UCSD-AML1 (cell line): ENCODE results near the gene SERPINA10.

ENCODE experiments used
- DNase-seq: peaks from one replicate; lab custom pipeline; 2025; ENCODE audit not compliant: unreplicated experiment; lab: John Stamatoyannopoulos, UW

The SERPINA10 gene

GRCh38 chr14:94292872-94293577 lies at the start of gene SERPINA10:
SERPINA10 (minus strand) TSS chr14:94293268; CDS start chr14:94290593, 2,675 bp downstream.
- no peak for DNase-seq

- DNase-seq: no peak
These were observed 49.4 kb upstream of the SERPINA10 start for GRCh38 chr14:94342334-94342934.

- no peak for DNase-seq
These were observed 48.7 kb upstream of the SERPINA10 start for GRCh38 chr14:94341656-94342333.

- no peak for DNase-seq
These were observed 47.5 kb upstream of the SERPINA10 start for GRCh38 chr14:94340533-94340932.

GRCh38 chr14:94338023-94338422 lies 45.0 kb upstream of the SERPINA10 start:
- no peak for DNase-seq

- no peak for DNase-seq
These were observed 44.2 kb upstream of the SERPINA10 start for GRCh38 chr14:94337274-94337673.

GRCh38 chr14:94334872-94335271 lies 41.8 kb upstream of the SERPINA10 start:
- DNase-seq: no peak

GRCh38 chr14:94332587-94332986 lies 39.5 kb upstream of the SERPINA10 start:
- no peak for DNase-seq

GRCh38 chr14:94332063-94332583 lies 39.1 kb upstream of the SERPINA10 start:
- no peak for DNase-seq

GRCh38 chr14:94331462-94331861 lies 38.4 kb upstream of the SERPINA10 start:
- DNase-seq: no peak

GRCh38 chr14:94330857-94331256 lies 37.8 kb upstream of the SERPINA10 start:
- no peak for DNase-seq

GRCh38 chr14:94330432-94330831 lies 37.4 kb upstream of the SERPINA10 start:
- DNase-seq: no peak

- no peak for DNase-seq
These were observed 36.8 kb upstream of the SERPINA10 start for GRCh38 chr14:94329857-94330256.

GRCh38 chr14:94328196-94328595 lies 35.1 kb upstream of the SERPINA10 start:
- no peak for DNase-seq

GRCh38 chr14:94322648-94323570 lies 29.8 kb upstream of the SERPINA10 start, which contains the start of gene SERPINA6:
SERPINA6 (minus strand) TSS chr14:94323336; CDS start chr14:94314648, 8,688 bp downstream.
- no peak for DNase-seq

GRCh38 chr14:94321421-94322271 lies 28.6 kb upstream of the SERPINA10 start:
- no peak for DNase-seq

GRCh38 chr14:94320243-94320642 lies 27.2 kb upstream of the SERPINA10 start:
- DNase-seq: no peak

- DNase-seq: no peak
These were observed 24.2 kb upstream of the SERPINA10 start for GRCh38 chr14:94317259-94317658.

- DNase-seq: no peak
These were observed 23.6 kb upstream of the SERPINA10 start for GRCh38 chr14:94316692-94317091.

GRCh38 chr14:94314890-94315289 lies 21.8 kb upstream of the SERPINA10 start:
- no peak for DNase-seq
